Heart left ventricle (tissue), 16 donors: ENCODE data around the gene DMKN. TPM values are rescaled to one million over a fixed set of nuclear protein-coding genes. Genes with fewer than 3 reads are reported as not detected.
A peak's percentile ranks its signal among the peaks of the same experiment; 100 is the strongest.

Experiments
- ATAC-seq, 4 donors: fragments of 200-7000 bp; cut with Tn5 transposase; one replicate each; pipeline ENCODE4 v1.9.1; 2020 to 2022; ENCODE audit warnings: moderate library complexity in 4 of 4, mild to moderate bottlenecking in 3 of 4, moderate number of reproducible peaks in 1 of 4
- DNase-seq, 5 donors: peaks; one replicate each; pipeline ENCODE4 v3.0.0-alpha.2; 2020
- H3K27ac ChIP-seq, 12 donors: fragments of 200-600 bp; sonication (generic) in 4 of 12; one replicate each; pipeline versions ENCODE4 v1.5.0 to v1.8.0; 2016 to 2022; ENCODE audit warnings: mild to moderate bottlenecking in 2 of 12
- H3K27me3 ChIP-seq, 9 donors: fragments of 200-600 bp; sonication (generic) in 2 of 9; one replicate each; pipeline versions ENCODE4 v1.5.1 to v1.8.0; 2016 to 2022; ENCODE audit warnings: mild to moderate bottlenecking in 3 of 9
- H3K36me3 ChIP-seq, 9 donors: fragments of 200-600 bp; sonication (generic) in 2 of 9; one replicate each; pipeline versions ENCODE4 v1.5.0 to v1.8.0; 2018 to 2022; ENCODE audit warnings: mild to moderate bottlenecking in 2 of 9
- H3K4me1 ChIP-seq, 12 donors: fragments of 200-600 bp; sonication (generic) in 4 of 12; one replicate each; pipeline versions ENCODE4 v1.5.0 to v1.8.0; 2016 to 2022; ENCODE audit warnings: mild to moderate bottlenecking in 3 of 12
- H3K4me3 ChIP-seq, 12 donors: fragments of 200-600 bp; sonication (generic) in 4 of 12; one replicate each; pipeline versions ENCODE4 v1.5.0 to v1.8.0; 2017 to 2022; ENCODE audit warnings: mild to moderate bottlenecking in 9 of 12, moderate library complexity in 4 of 12
- H3K9me3 ChIP-seq, 12 donors: fragments of 200-600 bp; sonication (generic) in 4 of 12; one replicate each; pipeline versions ENCODE4 v1.5.0 to v1.8.0; 2016 to 2022; ENCODE audit warnings: mild to moderate bottlenecking in 1 of 12
- CTCF ChIP-seq, 12 donors: fragments of 200-600 bp; sonication (generic) in 4 of 12; IDR thresholded peaks; one replicate each; pipeline versions ENCODE4 v1.5.0 to v1.8.0; 2018 to 2022; ENCODE audit warnings: antibody characterized with exemption in 12 of 12, mild to moderate bottlenecking in 5 of 12
- POLR2A ChIP-seq, 2 donors: fragments of 450-650 bp; IDR thresholded peaks; one replicate each; pipeline ENCODE4 v1.6.1; 2017; ENCODE audit warnings: antibody characterized with exemption in 2 of 2, mild to moderate bottlenecking in 2 of 2, moderate library complexity in 2 of 2
- WGBS, 4 donors: extraction: QIAGEN DNeasy Blood & Tissue Kit in 2 of 4; methylation state at CpG; one replicate each; pipeline versions ENCODE4 v1.1.5 to v1.1.7; 2013 to 2018; 5-methylcytosine and 5-hydroxymethylcytosine counted together
- intact Hi-C, 10 donors: fragments of 100-400 bp; cut with DNase I; formaldehyde crosslinking; loops; one replicate each; pipeline versions ENCODE4 v1.11.1 to v1.14.2; 2022
- polyA plus RNA-seq, 2 donors: library from polyadenylated mRNA; stranded (reverse); fragments of 200-250 nt; gene quantifications; one replicate each; pipeline ENCODE4 v1.2.3, GENCODE V29; 2013
- total RNA-seq, 9 donors: library from RNA; depleted of rRNA in 2 of 9; stranded (reverse); fragments of >200 nt in 2 of 9; fragmentation: NEBNext Ultra II Directional in 3 of 9; extraction: Animal tissue kit (Norgen Biotek cat#: 25700) in 3 of 9; gene quantifications; one replicate each; pipeline versions ENCODE4 v1.1.0 to v1.2.4, GENCODE V29; 2016 to 2023
- donor health status: ischemic (EF 13 %, LVEDD 7.1; RV severe dilation, severe dysfunction).
- donor health status: healthy with polysubstance abuse.
- donor health status: DM: no; HTN: yes; CAD: no.
- donor health status: DM: no; HTN: no; CAD: no.
- donor health status: ischemic (EF 25% LVEDD 6.9; RV normal size, moderate dysfunction).
- donor health status: ischemic (EF 25% LVEDD 5.7; RV mildly dilated, moderate dysfunction).
- donor health status: healthy.
- donor health status: DM: yes; HTN: yes; CAD: no.
- donor health status: ischemic (EF 35%, LVEDD 5.7; RV mildly dilated, moderate dysfunction).
- donor health status: nonischemic (EF 11% LVEDD 7.7; RV severe dilation, severe dysfunction).
- donor health status: DM: yes; HTN: yes; CAD: no.
- donor health status: PGD.
- donor health status: ischemic (EF 29% LVEDD 5.4; RV normal size, mild dysfunction).
- donor health status: nonischemic (EF 23%, LVEDD 6.1; RV moderate dilation, normal function).

Gene DMKN
- total and polyA plus RNA-seq, 11 donors, result 7.8 to 38.8 (median 13.0) TPM

GRCh38 chr19:35556846-35557538 lies 43.5 kb upstream of the DMKN start:
- intact Hi-C loops, result no loop called here
- no peak for DNase-seq
- Histone ChIP-seq H3K27ac (no peak overlapping the region), H3K4me1 (peaks cover 0 to 14% (median 4%) of the 10 kb centered on the region in 12 donors), H3K36me3 (no peaks in the 10 kb centered on the region), H3K27me3 (peaks cover 8 to 48% (median 23%) of the 10 kb centered on the region in 9 donors), H3K4me3 (no peak overlapping the region), H3K9me3 (no peaks in the 10 kb centered on the region)
- no peak for ATAC-seq
- TF ChIP-seq CTCF (IDR thresholded peaks at IDR 0.05) (no peak), POLR2A (IDR thresholded peaks at IDR 0.05) (no peak)
- WGBS, 4 donors, result 79 to 85% (median 82%) methylated on average over 16 of the region's 16 CpGs

DNA sequence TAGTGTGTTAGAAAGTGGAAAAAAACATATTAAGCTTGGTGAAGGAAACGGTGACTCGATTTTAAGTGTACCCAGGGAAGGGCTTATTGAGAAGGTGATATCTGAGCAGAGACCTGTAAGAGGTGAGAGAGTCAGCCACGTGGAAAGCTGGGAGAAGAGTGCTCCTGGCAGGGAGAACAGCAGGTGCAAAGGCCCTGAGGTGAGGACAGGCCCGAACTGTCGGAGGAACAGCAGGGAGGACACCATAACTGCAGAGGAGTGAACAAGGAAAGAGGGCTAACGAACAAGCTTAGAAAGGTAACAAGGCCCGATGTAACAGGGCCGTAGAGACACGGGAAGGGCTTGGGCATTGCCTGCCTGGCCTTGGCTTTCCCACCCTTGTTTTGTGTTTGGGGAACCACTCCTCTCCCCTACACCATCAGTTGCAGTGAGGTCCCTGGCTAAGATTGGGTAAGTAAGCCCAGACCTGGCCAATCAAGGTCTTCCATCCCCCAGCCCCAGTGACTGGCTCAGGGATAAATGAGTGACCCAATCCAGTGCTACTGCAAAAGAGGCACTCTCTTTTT lies 42.7 kb upstream of the DMKN start:
- no peak overlapping the region for H3K4me3 ChIP-seq
- intact Hi-C loops, result no loop called here
- DNase-seq, result no peak
- H3K27ac ChIP-seq, result no peak overlapping the region
- peaks cover 8 to 40% (median 23%) of the 10 kb centered on the region in 9 donors for H3K27me3 ChIP-seq
- WGBS, 4 donors, result 84 to 87% (median 87%) methylated on average over 9 of the region's 9 CpGs
- H3K4me1 ChIP-seq, result peaks cover 0 to 14% (median 4%) of the 10 kb centered on the region in 12 donors
- no peaks in the 10 kb centered on the region for H3K9me3 ChIP-seq
- TF ChIP-seq CTCF (IDR thresholded peaks at IDR 0.05), result no peak
- TF ChIP-seq POLR2A (IDR thresholded peaks at IDR 0.05), result no peak
- H3K36me3 ChIP-seq, result no peaks in the 10 kb centered on the region
- no peak for ATAC-seq

DNA sequence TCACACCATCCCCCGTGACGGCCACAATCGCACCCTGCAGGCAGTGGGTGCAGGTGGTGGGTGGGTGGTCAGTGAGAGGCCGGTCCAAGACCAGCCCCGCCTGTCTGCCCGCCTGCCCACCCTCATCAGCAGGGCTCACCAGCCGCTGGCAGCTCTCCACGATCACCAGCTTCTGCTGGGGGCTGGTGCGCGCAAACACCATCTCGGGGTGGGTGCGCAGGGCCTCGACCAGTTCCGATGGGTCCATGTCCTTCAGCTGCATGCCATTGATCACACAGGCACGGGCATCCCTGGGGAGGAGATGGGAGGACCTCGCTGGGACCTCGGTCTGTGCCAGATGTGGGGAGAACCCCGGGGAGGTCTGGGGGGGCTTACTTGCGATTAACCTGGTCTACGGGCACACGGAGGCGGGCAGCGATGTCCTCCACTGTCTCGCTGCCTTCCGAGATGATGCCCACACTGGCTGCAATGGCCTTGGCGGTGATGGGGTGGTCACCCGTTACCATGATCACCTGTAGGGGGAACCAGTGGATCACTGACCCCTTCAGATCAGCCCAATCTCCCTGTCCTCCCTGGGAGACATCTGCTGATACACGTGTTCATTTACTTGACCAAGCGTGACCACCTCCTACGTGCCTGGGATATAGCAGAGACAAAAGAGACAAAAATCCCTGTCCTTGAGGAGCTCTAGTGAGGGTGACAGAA lies 42.0 kb upstream of the DMKN start:
- no peak overlapping the region for H3K4me3 ChIP-seq
- no peak overlapping the region for H3K27ac ChIP-seq
- WGBS, 4 donors, result 50 to 70% (median 65%) methylated on average over 10 to 30 of the region's 30 CpGs
- TF ChIP-seq CTCF (IDR thresholded peaks at IDR 0.05), result peak in 1 of 12 donors; percentile 7
- TF ChIP-seq POLR2A (IDR thresholded peaks at IDR 0.05), result no peak
- ATAC-seq (no peak), DNase-seq (no peak)
- H3K4me1 ChIP-seq, result peaks cover 0 to 14% (median 4%) of the 10 kb centered on the region in 12 donors
- intact Hi-C loops, result no loop called here
- no peaks in the 10 kb centered on the region for H3K9me3 ChIP-seq
- H3K36me3 ChIP-seq, result no peaks in the 10 kb centered on the region
- H3K27me3 ChIP-seq, result peaks cover 8 to 35% (median 23%) of the 10 kb centered on the region in 9 donors

DNA sequence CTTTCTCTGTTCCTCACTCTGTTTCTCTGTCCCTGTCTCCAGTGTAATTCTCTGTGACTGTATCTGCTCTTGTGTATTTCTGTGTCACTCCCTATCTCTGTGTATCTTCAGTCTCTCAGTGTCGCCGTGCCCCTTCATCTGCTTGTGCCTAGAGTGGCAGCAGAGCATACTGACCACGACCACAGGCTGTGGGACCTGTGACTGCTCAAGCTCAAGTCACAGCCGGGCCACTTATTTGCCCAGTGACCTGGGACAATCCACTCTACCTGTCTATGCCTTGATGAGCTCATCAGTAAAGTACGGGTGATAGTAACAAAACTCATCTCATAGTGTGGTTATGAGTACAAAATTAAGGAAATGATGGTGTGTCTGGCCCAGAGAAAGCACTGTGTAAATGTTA lies 40.6 kb upstream of the DMKN start:
- no peaks in the 10 kb centered on the region for H3K9me3 ChIP-seq
- DNase-seq, result no peak
- WGBS, 4 donors, result 58 to 68% (median 66%) methylated on average over 5 of the region's 5 CpGs
- no peaks in the 10 kb centered on the region for H3K36me3 ChIP-seq
- no peak overlapping the region for H3K27ac ChIP-seq
- peaks cover 0 to 14% (median 4%) of the 10 kb centered on the region in 12 donors for H3K4me1 ChIP-seq
- TF ChIP-seq POLR2A (IDR thresholded peaks at IDR 0.05) (no peak), CTCF (IDR thresholded peaks at IDR 0.05) (no peak)
- intact Hi-C loops, result no loop called here
- peaks cover 7 to 22% (median 13%) of the 10 kb centered on the region in 9 donors for H3K27me3 ChIP-seq
- no peak overlapping the region for H3K4me3 ChIP-seq
- ATAC-seq, result no peak
